ENCODE measurements around the gene MATN3.

DNA sequence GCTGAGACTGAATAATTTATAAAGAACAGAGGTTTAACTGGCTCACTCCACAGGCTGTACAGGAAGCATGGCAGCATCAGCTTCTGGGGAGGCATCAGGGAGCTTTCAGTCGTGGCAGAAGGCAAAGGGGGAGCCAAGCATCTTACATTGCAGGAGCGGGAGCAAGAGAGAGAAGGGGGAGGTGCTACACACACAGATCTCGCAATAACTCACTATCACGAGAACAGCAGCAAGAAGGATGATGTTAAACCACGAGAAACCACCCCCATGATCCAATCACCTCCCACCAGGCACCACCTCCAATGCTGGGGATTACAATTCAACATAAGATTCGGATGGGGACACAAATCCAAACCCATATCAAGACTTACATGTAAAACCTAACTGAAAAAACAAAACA, 17.8 kb upstream of the MATN3 start:
- no peak for TF ChIP-seq POLR2A (IDR thresholded peaks at IDR 0.05)
- TF ChIP-seq, protein P1, sequence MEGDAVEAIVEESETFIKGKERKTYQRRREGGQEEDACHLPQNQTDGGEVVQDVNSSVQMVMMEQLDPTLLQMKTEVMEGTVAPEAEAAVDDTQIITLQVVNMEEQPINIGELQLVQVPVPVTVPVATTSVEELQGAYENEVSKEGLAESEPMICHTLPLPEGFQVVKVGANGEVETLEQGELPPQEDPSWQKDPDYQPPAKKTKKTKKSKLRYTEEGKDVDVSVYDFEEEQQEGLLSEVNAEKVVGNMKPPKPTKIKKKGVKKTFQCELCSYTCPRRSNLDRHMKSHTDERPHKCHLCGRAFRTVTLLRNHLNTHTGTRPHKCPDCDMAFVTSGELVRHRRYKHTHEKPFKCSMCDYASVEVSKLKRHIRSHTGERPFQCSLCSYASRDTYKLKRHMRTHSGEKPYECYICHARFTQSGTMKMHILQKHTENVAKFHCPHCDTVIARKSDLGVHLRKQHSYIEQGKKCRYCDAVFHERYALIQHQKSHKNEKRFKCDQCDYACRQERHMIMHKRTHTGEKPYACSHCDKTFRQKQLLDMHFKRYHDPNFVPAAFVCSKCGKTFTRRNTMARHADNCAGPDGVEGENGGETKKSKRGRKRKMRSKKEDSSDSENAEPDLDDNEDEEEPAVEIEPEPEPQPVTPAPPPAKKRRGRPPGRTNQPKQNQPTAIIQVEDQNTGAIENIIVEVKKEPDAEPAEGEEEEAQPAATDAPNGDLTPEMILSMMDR (IDR thresholded peaks at IDR 0.05), result no peak

Data from heart left ventricle (tissue), 13 donors.